22Rv1 (cell line): ENCODE measurements around the gene IKZF1.

ENCODE experiments used
- ZFX ChIP-seq: fragments of 450-650 bp; IDR thresholded peaks from 2 replicates; pipeline ENCODE4 v1.6.1; 2017; ENCODE audit warnings: antibody characterized with exemption, borderline replicate concordance
- TF ChIP-seq, protein P1 (sequence below): fragments of 450-650 bp; IDR thresholded peaks from 2 replicates; pipeline ENCODE4 v1.5.1; 2017; ENCODE audit warnings: mild to moderate bottlenecking

DNA sequence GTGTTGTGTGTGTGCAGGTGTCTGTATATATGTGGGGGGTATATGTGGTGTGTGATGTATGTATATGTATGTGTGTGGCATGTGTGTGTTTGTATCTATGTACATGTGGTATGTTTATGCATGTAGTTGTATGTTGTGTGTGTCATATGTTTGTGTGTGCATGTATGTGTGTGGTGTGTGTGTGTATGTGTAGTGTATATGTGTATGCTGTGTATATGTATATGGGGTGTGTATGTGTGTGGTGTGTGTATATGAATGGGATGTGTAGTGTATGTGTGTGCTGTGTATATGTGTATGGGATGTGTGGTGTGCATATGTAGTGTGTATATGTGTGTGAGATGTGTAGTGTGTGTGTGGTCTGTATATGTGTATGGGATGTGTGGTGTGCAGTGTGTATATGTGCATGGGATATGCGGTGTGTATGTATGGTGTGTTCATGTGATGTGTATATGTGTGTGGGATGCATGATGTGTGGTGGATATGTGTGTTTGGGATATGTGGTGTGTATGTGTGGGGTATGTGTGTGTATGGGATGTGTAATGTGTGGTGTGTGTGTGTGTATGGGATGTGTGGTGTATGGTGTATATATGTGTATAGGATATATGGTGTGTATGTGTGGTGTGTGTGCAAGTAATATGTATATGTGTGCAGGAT lies 30.0 kb downstream of the IKZF1 start:
- TF ChIP-seq, protein P1, sequence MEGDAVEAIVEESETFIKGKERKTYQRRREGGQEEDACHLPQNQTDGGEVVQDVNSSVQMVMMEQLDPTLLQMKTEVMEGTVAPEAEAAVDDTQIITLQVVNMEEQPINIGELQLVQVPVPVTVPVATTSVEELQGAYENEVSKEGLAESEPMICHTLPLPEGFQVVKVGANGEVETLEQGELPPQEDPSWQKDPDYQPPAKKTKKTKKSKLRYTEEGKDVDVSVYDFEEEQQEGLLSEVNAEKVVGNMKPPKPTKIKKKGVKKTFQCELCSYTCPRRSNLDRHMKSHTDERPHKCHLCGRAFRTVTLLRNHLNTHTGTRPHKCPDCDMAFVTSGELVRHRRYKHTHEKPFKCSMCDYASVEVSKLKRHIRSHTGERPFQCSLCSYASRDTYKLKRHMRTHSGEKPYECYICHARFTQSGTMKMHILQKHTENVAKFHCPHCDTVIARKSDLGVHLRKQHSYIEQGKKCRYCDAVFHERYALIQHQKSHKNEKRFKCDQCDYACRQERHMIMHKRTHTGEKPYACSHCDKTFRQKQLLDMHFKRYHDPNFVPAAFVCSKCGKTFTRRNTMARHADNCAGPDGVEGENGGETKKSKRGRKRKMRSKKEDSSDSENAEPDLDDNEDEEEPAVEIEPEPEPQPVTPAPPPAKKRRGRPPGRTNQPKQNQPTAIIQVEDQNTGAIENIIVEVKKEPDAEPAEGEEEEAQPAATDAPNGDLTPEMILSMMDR: no peak
- TF ChIP-seq ZFX: no peak
